ENCODE data around the gene HPCAL1. TPM values are rescaled to one million over a fixed set of nuclear protein-coding genes. Genes with fewer than 3 reads are reported as not detected.
"Not testable (repeated sequence)": the region's sequence is repeated elsewhere in the genome, so short reads cannot be mapped to it uniquely, and the experiment has no call there.

Gene HPCAL1
- total RNA-seq, result 69.1 and 105 TPM in 2 replicates

DNA sequence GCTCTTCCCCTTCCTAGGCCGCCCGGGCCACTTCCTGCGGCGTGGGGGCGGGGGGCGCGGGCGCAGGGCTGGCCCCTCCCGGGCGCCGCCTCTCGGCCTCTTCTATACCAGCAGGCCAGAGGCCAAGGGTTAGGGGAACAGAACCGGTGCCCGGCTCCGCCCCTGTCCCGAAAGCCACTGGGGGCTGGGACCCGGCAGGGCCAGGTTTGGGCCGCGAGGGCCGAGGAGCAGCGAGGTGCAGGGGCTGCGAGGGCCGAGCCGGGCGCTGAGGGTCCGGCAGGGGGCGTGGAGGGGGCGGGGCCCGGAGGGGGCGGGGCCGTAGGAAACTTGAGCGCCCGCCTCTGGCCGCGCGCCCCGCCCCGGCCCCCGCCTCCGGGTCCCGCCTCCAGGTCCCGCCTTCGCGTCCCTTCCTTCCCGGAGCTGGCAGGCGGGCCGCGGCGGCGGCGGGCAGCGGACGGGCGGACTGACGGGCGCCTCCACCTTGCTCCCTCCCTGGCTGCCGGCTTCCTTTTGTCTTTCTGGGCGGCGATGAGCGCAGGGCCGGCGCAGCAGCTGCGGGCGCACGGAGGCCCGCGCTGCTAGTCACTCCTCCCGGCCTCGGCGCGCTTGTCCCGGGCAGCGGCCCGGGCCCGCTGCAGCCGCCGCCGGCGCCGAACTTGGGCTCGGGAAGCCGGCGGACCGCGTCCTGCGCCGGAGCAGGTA lies at the start of gene HPCAL1:
Gene HPCAL1, plus strand, starts transcription at position 426 of the 702 bp plus-strand sequence. CDS start 116,854 bp downstream, outside the sequence.
- peak; percentile 48 for DNase-seq (ENCODE audit: low read depth, low spot score)

DNA sequence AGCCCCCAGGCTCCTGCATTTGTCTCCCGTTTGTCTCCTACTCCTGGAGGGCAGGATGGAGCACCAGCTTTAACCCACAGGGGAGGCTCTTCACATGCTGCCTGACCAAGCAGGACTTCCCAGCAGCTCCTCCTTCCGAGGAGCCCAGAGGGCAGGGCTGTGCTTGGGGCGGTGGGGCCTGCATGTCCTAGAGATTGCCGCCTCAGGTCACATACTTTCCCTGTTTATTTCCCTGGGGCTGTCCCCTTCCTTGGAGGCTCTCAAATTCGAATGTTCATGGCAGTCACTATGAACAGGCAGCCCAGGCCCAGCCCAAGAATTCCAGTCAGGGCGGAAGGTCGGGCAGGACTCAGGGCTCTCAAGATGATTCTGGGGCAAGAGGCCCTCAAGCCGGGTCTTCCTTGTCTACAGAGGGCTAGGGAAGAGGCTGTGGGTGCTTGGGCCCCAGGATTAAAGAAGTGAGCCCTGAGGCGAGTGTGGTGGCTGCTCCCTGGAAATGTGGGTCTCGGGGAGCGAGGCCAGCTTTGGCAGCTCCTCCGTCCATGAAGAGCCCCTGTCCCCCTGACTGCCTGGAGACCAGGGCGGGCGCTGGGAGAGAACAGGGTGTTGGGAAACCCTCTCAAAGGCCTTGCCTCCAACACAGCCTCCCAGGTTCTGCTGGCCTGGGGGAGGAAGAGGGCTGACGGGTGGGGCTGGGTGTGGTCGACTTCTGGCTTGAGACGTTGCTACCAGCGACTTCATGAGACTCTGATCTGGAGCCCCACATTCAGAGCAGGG lies 48.9 kb upstream of the HPCAL1 start:
- no peak for DNase-seq (ENCODE audit: low read depth, low spot score)

DNA sequence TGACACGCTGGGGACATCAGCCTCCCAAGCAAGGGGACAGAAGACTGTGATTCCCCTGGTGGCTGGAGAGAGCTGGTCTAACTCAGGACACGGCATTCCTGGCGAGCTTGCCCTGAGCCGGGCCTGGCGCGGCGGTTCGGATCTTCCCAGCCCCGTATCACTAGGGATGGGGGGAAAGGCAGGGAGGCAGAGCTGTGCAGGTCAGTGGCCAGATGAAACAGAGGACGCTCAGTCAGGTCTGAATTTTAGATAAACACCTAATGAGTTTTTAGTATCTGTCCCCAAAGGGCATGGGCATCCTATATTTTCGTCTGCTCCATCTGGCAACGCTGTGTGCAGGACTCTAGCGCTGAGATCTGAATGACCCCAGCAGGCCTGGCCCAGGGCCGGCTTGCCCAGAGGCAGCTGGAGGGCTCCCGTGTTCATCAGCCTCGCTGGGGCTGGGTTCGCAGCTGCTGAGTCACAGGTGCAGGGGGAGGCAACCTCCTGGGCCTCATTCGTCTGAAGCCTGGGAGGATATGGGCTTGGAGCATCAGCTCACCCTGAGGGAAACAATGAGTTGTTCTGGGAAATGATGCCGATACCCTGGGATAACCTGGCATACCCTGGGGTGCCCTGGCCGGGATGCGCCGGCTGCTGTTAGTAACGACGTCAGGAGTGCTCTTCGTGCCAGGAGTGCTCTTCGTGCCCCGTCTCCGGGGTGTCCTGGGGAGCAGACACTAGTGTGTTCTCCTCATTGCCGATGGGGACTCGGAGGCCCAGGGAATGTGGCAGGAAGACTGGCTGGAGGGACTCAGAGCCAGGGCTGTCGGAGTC lies 48.1 kb upstream of the HPCAL1 start:
- no peak for DNase-seq (ENCODE audit: low read depth, low spot score)

DNA sequence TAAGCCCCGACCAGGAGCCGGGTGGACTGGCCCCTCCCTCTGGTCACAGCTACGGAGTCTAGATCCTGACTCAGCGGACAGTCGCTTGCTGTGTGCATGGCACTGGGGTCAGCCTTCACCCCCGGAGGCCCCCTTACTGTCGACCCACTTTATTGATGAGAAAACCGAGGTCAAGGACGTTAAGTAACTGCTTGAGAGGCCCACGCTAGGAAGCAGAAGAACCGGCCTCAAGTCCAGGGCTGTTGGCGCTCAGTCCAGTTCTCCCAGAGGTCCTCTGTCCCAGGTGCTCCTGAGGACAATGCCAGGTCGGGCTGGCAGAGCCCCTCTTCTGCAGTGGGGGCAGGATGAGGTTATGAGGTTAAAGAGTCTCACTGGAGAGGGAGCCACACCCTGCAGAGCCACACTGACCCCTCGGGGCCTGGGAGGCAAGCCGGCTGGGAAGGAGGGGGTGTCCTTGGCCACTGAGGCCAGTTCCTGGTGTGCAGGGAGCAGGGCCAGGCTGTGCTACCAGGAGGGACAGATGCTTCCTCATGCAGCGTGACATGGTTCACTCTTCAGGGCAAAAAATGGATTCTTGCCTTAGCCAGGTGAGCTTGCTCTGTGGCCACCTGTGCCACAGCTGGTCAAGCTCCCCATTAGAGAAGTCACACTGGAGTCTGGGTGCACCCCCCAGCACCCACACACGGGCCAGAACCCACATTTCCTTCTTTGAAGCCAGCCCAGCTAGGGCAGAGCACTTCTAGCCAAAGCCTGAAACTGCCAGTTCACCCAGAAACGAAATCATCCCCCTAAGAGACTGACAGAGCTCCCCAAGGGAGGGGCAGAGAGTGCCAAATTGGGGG lies 47.3 kb upstream of the HPCAL1 start:
- DNase-seq (ENCODE audit: low read depth, low spot score), result no peak

DNA sequence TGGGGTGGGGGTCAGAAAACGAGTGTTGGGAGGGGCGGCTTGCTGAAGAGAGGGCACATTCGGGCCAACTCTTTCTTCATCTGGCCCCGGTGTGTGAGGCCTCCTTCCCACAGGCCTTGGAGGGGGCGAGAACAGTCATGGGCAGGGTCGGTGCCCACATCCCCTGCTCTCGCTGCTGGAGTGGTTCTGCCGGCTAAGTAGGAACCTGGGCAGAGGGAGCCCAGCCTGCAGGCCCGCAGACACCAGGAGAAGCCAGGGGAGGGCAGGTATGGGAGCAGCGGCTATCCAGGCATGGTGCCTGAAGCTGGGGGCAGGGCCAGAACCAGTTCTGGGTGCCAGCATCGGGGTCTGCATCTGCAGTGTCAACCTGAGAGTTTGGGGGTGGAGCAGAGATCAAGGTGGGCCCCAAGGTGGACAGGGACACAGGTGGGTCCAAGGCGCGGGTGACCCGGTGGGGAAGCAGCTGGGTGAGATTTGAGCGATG lies 46.6 kb upstream of the HPCAL1 start:
- no peak for DNase-seq (ENCODE audit: low read depth, low spot score)

DNA sequence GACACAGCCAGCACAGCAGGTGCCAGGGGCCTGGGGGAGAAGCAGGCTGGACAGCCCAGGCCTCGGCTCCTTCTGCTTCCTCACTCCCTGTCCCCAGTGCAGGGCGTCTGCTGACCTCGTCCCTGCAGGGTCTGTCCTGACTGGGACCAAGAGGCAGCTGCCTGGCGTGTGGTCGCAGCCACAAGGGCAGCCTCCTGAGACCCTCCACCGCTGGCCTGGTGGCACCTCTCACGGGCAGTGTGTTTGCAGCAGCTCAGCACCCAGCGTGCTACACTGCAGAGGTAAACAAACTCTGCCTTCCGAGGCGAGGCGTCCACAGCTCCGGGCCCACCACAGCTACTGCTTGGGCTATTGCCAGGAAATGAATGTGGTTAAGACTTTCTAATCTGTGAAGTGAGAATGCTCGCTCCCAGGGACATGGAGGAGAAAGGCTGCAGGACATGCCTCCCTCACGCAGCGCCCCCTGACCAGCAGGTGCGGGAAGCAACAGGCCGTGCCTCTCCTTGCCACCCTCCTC lies 46.1 kb upstream of the HPCAL1 start:
- DNase-seq (ENCODE audit: low read depth, low spot score), result no peak

DNA sequence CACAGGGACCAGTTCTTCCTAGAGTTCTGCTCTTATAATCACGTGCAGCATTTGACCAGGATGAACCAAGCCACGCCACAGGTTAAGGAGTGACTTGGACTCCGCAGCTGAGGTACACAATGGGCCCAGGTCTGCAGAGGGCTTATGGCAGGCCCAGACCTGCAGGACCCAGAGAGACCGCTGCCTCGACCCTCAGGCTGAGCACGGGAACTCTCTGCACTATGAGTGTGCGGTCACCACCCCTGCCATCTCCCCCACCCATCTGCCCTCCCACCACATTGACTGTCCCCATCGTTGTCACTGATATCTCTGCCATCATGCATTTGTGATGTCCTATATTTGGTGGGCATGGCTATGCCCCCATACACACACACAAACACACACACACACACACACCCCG lies 45.7 kb upstream of the HPCAL1 start:
- no peak for DNase-seq (ENCODE audit: low read depth, low spot score)

DNA sequence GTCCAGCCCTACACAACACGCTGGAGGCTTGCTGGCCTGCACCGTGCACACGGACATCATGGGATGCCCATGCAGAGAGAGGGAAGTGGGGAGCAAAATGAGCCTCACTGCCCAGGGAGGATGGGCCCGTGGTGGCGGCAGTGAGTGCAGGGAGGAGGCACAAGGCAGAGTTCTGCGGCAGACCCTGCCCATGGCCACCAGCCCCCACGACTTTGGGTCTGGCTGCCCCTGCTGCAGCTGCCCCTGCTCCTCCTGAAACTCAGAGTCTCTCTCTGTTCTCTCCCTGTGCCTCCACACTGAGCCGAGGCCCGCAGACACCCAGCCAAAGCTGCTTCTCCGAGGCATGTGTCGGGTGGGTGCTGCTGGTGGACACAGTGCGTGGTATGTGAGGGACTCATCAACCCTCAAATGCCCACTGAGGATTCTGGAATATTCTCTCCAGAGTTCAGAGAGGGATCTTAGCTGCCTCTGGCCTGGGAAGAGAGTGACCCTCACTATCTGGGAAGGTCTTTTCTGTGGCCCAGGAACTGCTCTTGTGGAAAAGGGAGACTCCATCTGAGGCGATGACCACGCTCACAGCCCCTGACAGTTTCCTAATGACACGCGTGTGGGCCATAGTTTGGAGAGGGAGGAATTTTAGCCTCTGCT lies 45.1 kb upstream of the HPCAL1 start:
- DNase-seq (ENCODE audit: low read depth, low spot score), result no peak

DNA sequence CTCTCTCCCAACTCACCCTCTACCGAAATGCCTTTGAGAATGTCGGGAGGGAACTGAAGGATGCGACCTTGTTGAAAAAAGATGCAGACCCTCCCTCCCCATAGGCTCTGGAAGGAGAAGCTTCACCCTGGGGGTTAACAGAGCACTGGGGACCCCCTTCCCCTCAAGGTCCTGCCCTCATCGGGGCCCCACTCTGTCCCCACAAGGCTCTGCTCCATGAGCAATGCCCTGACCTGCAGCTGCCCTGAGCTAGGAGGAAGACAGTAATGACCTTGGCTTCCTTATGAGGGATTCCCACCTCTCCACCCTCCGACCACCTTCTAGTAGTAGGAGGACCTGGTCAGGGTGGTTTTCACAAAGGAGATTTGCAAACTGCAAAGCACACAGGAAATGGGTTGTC lies 44.4 kb upstream of the HPCAL1 start:
- no peak for DNase-seq (ENCODE audit: low read depth, low spot score)

DNA sequence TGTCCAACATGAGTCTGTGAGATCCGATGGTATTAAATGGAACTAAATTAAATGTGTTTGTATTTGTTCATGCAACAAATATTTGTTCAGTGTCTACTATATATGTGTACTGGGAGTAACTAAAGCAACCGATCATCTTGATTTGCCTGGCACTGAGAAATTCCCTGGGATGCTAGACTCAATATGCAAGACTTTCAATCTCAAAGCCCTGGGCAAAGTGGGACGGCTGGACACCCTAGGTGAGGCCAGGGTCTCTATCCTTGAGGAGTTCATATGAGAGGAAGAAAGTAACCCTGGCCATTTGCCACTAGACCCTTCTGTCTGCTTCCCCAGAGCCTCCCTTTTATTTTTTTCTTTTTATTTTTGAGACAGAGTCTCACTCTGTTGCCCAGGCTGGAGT lies 44.0 kb upstream of the HPCAL1 start:
- DNase-seq (ENCODE audit: low read depth, low spot score), result no peak

DNA sequence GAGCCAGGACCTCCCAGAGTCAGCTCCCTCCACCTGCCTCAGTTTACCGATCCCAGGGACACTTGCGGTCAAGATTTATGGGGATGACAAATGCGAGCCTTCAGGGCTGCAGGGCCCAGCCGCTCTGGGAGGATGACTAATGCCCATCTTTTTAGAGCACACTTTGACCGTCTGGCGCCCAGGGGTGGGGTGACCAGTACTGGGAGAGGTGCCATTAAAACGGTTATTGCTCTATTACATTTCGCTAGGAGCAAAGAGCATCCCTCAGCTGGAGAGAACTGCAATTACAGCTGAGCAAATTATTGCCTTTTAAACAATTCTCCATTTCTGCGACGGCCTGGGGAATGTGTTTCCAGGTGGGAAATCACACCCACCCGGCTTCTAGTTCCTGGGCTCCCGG lies 42.6 kb upstream of the HPCAL1 start:
- no peak for DNase-seq (ENCODE audit: low read depth, low spot score)

DNA sequence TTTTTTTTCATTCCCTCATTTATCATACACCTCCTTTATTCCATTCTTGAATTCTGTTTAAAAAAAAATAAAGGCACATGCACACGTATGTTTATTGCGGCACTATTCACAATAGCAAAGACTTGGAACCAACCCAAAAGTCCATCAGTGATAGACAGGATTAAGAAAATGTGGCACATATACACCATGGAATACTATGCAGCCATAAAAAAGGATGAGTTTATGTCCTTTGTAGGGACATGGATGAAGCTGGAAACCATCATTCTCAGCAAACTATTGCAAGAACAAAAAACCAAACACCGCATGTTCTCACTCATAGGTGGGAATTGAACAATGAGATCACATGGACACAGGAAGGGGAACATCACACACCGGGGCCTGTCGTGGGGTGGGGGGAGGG lies 39.2 kb upstream of the HPCAL1 start:
- DNase-seq (ENCODE audit: low read depth, low spot score), result not testable (repeated sequence)

DNA sequence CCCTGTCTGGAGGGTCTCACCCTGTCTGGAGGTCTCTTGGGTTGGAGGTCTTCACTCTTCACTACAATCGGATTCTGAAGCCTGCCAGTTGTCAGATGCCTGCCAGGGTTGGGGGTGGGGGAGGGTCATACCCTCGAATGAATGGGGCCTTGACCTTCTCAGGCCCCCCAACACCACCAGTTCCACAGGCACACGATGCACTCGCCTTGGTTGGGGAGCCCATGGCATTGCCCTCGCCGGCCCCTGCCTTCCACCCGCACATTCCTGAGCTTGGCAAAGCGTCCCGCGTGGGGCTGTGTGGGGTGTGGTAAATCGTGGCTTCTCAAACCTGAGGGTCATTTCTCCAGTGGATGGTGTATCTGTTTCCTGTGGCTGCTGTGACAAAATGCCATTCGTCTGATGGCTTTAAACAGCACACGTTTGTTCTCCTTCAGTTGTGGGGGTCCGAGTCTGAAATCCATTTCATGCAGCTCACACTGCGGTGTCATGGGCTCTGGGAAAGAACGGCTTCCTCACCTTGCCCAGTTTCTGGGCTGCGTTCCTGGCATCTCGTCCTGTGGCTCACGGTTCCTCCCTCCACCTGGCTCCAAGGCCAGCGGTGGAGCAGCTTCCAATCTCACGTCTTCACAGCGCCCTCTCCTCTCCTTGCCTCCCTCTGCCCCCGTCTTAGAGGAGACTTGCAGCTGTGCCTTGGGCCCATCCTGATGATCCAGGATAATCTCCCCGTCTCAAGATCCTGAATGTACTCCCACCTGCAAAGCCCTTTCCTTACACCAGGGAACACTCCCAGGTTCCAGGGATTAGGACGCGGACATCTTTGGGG lies 38.0 kb upstream of the HPCAL1 start:
- no peak for DNase-seq (ENCODE audit: low read depth, low spot score)

DNA sequence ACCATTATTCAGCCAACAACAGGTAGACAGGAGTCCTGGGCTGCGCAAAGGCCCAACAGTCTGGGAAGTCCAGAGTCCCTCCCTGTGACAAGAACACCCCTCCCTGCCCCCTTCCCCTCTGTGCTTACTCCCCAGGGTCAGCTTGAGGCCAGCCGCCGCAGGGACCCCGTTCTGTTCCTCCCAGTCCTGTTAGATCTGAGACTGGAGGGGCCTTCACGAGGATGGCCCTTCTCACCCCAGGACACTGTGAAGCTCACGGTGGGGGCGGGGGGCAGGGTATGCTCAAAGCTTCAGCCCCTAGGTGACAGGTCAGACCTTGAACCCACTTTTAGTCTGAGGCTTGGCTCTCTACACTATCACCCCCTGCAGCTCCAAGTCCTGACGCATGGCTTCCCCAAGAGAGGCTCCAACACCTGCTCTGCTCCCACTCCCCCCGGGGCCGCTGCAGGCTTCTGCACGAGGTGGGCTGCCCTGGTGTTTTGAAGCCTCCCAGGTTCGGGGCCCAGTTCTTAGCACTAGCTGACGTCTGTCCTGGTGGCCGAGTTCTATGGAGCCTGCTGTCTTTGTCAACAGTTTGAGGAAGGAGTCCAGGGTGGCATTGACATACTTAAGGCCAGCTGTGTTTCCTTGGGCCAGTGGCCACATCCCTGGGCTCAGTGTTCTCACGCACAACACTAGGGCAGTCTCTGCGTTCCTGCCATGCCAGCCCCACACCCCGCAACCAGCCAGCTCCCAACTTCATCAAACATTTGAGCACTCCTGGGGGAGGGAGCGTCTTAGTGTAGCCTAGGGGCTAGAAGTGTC lies 37.2 kb upstream of the HPCAL1 start:
- no peak for DNase-seq (ENCODE audit: low read depth, low spot score)

DNA sequence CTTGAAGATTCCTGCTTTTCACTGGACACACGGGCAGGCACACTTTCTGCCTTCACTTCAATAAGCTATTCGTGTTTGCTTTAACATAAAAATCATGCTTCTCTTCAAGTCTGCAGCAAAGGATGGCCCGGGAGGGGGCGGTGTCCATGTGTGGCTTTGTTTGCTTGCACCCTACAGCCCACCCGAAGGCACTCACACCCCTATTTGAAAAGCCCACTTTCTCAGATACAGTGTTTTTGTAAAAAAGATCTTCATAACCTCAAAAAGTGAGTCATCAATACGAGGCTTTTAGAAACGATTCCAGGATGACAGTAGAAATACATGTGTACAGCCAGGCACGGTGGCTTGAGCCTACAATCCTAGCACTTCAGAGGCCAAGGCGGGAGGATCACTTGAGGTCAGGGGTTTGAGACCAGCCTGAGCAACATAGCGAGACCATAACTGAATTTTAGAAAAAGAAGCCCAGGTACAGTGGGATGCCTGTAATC lies 36.5 kb upstream of the HPCAL1 start:
- DNase-seq (ENCODE audit: low read depth, low spot score), result no peak

DNA sequence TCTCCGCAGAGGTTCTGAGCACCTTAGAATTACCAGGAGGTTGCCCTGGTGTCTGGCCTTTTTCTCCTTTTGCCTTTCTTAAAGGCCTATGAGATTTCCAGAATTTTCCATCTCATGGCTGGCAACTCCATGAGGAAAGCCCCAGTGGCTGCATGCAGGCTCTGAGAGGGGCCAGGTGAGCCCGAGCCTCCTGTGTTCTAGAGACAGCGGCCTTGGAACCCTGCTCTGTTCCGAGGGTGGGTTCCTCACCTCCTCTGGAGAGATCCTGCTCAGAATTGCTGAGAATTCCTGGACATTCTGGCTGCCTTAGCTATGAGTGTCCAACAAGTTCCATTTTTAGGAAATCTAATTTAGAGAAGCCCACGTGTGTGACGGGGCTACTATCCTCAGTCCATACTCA lies 35.7 kb upstream of the HPCAL1 start:
- no peak for DNase-seq (ENCODE audit: low read depth, low spot score)

DNA sequence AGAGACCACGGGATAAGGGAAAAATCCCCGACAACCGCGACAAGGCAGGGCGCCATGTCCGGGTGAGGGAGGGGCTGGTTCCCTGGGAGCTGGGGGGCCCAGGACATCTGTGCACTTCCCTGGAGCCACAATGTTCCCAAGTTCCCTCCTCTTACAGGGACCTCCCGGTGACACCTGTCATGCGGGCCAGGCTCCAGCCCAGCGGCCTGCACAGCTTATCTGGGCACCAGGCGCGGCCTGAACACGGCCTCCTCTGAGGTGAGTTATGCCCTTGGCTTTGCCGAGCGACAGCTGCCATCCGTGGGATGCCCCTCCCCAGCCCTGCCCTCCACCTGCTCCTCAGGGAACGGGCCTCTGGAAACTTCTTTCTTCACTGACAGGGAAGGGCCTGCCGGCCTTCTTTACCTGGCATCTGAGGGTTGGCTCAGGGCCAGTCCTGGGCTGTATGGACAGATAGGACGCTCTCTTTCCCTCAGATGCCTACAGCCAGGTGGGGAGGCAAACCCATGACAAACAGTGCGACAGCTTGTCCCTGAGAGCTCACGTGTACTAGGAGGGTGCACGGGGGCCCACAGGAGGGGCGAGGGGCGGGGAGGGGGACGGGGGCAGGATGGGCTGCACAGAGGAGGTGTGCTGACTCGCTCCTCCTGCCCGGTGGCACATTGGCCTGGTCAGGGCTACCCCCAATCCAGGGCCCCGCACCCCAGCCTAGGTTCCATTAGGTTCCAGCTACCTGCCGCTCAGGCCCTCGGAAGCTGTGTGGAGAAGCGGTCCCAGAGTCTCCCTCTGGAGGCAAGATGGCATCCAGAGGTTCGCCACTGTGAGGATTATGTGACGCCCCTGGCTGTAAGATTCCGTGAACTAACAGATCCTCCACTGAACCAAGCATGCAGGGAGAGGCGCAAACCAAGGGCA lies 34.9 kb upstream of the HPCAL1 start:
- no peak for DNase-seq (ENCODE audit: low read depth, low spot score)

Data from pulmonary artery endothelial cell (primary cell).